Amygdala (tissue), 56 donors: ENCODE measurements around the gene RBMS1.
A peak's percentile ranks its signal among the peaks of the same experiment; 100 is the strongest.
"Not testable (repeated sequence)": the region's sequence is repeated elsewhere in the genome, so short reads cannot be mapped to it uniquely, and the experiment has no call there.

Experiments
- DNase-seq, 56 donors: peaks; one replicate each; lab custom pipeline; 2025; lab: John Stamatoyannopoulos, UW

Gene RBMS1

DNA sequence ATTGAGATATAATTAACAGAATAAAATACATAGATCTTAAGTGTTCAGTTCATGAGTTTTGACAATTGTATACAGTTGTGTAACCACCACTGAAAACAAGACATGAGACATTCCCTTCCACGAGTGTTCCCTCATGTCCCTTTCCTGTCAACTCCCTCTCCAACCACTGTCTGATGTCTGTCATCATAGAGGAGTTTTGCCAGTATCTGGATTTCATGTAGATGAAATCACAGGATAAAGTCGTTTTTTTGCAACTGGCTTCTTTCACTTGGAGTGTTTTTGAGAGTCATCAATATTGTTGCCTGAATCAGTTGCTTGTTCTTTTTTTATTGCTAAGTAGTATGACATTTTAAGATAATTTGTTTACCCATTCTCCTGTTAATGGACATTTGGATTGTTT is 52.7 kb downstream of the RBMS1 start:
- DNase-seq: no peak

- DNase-seq: not testable (repeated sequence)
Measured at GRCh38 chr2:160439038-160439437, 54.6 kb downstream of the RBMS1 start.

- no peak for DNase-seq
Measured at GRCh38 chr2:160437273-160437672, 56.3 kb downstream of the RBMS1 start.

DNA sequence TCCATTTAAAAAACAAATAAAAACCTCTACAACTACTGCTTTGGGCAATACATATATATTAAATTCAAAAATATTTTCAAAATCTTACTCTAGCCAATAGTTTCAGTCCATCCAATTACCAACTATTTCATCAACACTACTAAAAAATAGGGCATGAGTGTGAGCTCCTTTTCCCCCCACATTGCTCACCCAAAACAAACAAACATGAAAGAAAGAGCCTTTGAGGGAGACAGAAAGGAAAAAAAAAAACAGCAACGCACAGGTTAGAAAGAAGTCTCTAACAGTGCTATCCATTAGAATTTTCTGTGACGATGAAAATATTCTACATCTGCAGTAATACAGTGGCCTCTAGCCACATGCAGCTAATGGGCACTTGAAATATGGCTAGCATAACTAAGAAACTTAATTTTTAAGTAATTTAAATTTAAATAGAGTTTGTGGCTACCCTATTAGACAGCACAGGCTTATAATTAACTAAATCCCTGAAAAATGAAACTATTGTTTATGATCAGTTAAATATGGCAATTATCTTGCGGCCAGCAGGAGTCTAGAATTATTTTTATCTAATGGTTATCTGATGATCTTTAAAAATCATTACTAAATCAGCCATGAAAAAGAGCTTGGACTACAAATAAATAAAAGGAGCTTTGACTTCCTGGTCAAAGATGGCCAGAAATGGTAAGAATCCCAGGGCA is 59.2 kb downstream of the RBMS1 start:
- no peak for DNase-seq

GRCh38 chr2:160433466-160434140 is 60.0 kb downstream of the RBMS1 start:
- DNase-seq: no peak

GRCh38 chr2:160432633-160433032 is 61.0 kb downstream of the RBMS1 start:
- no peak for DNase-seq

- DNase-seq: no peak
Measured at GRCh38 chr2:160431441-160431840, 62.2 kb downstream of the RBMS1 start.

DNA sequence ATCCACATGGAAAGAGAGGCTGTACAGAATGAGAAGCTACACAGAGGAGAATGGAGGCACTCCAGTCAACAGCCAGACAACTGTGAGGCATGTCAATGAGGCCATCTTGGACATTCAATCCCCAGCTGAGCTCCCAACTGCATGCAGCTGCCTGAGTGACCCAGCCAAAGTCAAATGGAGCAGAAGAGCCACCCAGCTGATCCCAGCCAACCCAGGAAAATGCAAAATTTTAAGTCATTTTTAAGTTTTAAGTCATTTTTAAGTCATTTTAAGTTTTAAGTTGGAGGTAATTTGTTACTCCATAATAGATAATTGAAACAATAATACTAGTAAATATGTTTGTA is 63.6 kb downstream of the RBMS1 start:
- DNase-seq: no peak

DNA sequence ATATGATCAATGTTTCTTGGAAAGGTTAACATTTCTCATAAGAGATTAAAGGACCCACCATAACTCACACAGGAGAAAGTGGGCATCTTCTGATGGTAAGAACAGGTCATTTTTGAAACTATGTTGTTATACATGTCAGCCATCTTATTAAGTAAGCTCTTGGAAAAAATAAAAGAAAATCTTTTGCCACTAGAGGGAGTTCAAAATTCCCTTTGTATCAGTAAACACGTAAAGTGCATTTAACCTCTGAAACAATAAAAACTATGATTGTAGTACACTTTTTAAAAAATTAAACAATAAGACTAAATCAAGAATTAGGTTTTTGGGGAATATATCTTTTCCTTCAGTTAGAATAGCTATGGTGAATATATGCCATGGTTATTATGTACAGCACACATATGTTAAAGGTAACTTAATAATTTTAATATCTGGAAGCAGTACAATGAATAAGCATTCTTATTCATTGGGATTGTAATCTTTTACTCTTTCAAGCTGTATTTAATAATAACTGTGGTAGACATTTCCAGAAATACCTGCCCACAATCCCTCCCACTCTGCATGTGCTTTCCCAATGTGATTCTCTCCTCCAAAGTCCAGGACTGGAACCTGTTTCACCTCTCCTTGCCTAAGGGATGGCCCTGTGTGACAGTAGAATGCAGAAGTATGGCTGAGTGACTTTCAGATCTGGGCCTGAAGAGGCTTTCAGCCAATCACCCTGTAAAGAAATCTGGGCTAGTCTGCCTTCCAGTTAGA is 64.2 kb downstream of the RBMS1 start:
- DNase-seq: peak in 1 of 56 donors; percentile 32

DNA sequence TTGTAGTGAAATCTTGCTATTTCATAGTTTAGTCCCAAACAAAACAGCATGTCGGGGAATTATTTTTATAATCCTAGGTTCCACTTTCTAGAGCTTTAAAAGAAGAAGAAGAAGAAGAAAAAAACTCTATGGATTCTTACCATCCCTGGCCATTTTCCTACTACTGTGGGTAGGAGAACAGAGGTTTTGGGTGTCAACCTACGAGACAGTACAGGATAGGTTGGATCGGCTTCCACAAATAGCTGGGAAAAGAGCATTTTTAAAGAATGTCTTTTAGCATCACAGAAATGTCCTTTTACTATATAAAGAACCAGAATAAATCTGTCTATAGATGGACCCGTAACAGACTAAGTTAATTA is 65.2 kb downstream of the RBMS1 start:
- DNase-seq: no peak

DNA sequence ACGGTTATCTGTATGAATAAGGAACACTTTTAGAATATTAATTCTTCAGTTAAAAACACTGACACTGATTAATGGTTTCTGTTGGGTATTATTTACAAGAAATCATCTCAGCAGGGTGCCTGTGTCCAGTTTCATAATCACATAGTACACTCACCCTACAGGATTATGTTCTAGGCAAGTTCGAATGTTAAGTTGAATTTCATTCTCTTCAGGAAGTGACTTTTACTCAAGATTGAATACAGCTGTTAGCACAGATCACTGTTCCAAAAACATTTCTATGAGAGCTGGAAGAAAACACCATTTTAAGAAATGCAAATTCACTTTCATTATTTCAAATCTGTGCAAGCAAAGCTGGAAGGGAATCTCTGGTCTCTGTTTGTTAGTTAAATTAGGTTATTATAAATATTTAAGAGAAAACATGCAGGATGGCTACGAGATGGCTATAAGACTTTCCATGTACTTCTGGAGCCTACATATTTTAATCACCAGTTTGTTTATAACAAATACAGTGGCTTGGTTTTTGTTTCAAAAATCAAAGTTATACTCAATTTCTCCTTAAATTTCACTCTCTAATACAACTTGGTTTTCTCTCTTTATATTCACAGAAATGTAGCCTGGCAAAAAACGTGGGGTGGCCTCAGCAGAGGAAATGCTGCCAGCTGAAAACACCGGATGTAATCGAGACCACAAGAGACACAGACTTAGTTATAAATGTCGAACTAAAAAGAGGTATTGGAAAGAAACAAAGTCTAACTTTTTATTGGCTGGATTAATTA is 65.8 kb downstream of the RBMS1 start:
- no peak for DNase-seq

DNA sequence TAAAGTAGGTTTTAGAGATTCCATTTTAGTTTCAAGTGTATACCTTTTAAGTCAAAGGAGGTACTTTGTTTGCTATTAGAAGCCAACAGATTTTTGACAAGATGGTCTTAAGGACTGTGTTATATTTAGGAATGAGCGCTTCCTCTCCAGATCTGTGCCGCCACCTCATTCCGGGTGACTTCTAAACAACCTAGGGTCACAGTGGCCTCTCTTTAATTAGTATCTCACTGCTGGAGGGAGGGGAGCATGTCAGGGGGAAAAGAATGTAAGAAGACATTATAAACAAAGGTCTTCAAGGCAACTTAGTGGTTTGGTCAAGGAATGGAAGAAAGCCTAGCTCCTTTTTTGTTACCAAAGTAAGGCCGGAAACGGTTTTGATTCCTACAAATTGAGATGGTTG is 67.0 kb downstream of the RBMS1 start:
- DNase-seq: no peak

- no peak for DNase-seq
Measured at GRCh38 chr2:160425434-160426151, 68.0 kb downstream of the RBMS1 start.

GRCh38 chr2:160423126-160423525 is 70.5 kb downstream of the RBMS1 start:
- no peak for DNase-seq

DNA sequence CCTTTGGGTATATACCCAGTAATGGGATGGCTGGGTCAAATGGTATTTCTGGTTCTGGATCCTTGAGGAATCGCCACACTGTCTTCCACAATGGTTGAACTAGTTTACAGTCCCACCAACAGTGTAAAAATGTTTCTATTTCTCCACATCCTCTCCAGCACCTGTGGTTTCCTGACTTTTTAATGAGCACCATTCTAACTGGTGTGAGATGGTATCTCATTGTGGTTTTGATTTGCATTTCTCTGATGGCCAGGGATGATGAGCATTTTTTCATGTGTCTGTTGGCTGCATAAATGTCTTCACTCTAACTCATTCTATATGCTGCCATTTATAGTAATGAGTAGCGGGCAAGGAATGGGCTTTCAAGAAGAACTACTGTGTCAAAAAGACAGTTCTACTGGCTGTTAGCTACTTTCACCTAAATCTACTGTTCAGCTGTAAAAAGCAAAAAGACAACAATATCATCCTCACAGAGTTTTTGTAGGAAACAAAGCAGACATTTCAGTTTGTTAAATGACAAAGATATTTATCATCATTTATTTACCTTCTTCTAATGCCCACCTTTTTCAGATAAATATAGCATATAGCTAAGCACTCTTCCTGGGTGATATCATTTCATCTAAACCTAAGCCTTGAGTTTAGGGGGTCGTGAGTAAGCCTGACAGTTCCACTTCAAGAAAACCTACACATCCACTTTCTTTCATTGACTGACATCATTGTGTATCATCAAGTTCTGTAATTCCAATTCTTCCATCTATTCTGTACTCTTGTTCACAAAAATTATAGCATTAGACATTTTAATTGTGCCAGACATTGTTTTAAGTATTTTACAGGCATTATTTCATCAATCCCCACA is 71.7 kb downstream of the RBMS1 start:
- not testable (repeated sequence) for DNase-seq

DNA sequence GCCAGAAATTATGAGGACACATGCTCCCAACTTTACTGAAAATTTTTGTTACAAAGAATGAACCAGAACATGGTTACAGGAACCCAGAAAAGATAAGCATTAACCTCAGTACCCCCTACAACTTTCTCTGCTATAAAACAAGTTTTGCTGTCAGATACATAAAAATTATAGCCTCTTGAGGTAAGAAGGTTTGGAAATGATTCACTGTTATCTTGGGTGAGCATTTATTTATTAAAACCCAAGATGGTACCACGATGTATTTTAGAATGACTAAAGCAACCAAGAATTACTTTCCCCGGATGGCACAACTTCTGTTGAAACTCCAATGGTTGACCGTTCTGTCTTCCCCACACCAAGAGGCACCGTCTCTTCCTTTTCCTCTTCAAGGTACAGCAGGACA is 72.9 kb downstream of the RBMS1 start:
- DNase-seq: no peak

- no peak for DNase-seq
Measured at GRCh38 chr2:160419776-160420505, 73.7 kb downstream of the RBMS1 start.

DNA sequence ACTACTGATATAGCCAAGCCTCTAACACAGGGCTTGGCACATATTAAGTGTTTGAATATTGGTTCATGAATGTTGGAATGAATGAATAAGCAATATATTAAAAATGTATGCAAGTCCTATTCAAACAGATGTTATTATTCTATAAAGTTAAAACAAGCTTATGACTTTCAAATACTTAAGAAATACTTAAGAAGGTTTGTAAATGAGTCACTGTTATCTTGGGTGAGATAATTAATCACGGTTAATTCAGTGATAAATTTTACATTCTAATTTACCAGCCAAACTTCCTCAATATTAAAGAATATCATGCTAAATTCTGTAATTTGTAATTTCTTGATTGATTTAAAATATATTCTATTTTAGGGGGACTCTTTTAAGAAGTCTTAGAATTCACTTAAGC is 74.8 kb downstream of the RBMS1 start:
- no peak for DNase-seq

DNA sequence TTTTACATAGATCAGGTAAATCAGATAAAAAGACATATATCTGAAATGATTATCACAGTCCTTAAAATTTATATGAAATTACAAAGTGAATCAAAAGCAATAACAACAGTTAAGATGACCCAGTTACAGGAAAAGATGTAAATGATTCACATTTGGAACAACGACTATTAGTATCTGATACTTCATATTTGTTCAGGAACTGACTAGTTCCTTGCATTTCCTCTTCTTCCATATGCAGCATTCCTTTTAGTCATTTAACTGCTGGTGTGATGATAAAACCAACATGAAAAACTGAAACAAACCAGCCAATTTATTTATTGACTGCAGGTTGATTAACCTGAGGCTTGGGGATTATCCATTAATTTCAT is 75.2 kb downstream of the RBMS1 start:
- DNase-seq: no peak
